ENCODE data around the gene PDE1A. TPM values are rescaled to one million over a fixed set of nuclear protein-coding genes. Genes with fewer than 3 reads are reported as not detected.

The PDE1A gene
- polyA plus RNA-seq, 1 experiment = 1.0 TPM

- Histone ChIP-seq H3K36me3 (ENCODE audit: control insufficient read depth, insufficient read depth, low read length) (no peaks in the 10 kb centered on the region), H3K4me3 (ENCODE audit: low read depth, low read length) (no peak overlapping the region), H3K27me3 (ENCODE audit: control insufficient read depth, insufficient read depth, low read length) (no peaks in the 10 kb centered on the region)
- TF ChIP-seq CTCF (IDR thresholded peaks at IDR 0.05; ENCODE audit: insufficient read depth, low read depth, low read length) = no peak
- CTCF ChIA-PET = no interaction called here
- POLR2A ChIA-PET = no interaction called here
- DNase-seq (ENCODE audit: low read depth) = no peak
Observed at GRCh38 chr2:182416191-182416590, 10.6 kb downstream of the PDE1A start.

GRCh38 chr2:182415771-182416170 is 11.1 kb downstream of the PDE1A start:
- ChIA-PET CTCF (no interaction called here), POLR2A (no interaction called here)
- no peak for DNase-seq (ENCODE audit: low read depth)
- no peak overlapping the region for H3K4me3 ChIP-seq (ENCODE audit: low read depth, low read length)
- no peaks in the 10 kb centered on the region for H3K27me3 ChIP-seq (ENCODE audit: control insufficient read depth, insufficient read depth, low read length)
- no peak for TF ChIP-seq CTCF (IDR thresholded peaks at IDR 0.05; ENCODE audit: insufficient read depth, low read depth, low read length)
- H3K36me3 ChIP-seq (ENCODE audit: control insufficient read depth, insufficient read depth, low read length) = no peaks in the 10 kb centered on the region

- ChIA-PET POLR2A (no interaction called here), CTCF (no interaction called here)
- Histone ChIP-seq H3K36me3 (ENCODE audit: control insufficient read depth, insufficient read depth, low read length) (no peaks in the 10 kb centered on the region), H3K27me3 (ENCODE audit: control insufficient read depth, insufficient read depth, low read length) (no peaks in the 10 kb centered on the region), H3K4me3 (ENCODE audit: low read depth, low read length) (no peak overlapping the region)
- no peak for DNase-seq (ENCODE audit: low read depth)
- TF ChIP-seq CTCF (IDR thresholded peaks at IDR 0.05; ENCODE audit: insufficient read depth, low read depth, low read length) = no peak
Observed at GRCh38 chr2:182412858-182413257, 14.0 kb downstream of the PDE1A start.

GRCh38 chr2:182410120-182410519 is 16.7 kb downstream of the PDE1A start:
- TF ChIP-seq CTCF (IDR thresholded peaks at IDR 0.05; ENCODE audit: insufficient read depth, low read depth, low read length) = no peak

GRCh38 chr2:182406221-182406620 is 20.6 kb downstream of the PDE1A start:
- ChIA-PET POLR2A (no interaction called here), CTCF (interaction anchor here (0.7 kb wide), 1 partner anchor 31 kb away, joined by 4 read pairs; no protein-coding TSS in a partner anchor)
- DNase-seq (ENCODE audit: low read depth) = no peak
- no peaks in the 10 kb centered on the region for H3K27me3 ChIP-seq (ENCODE audit: control insufficient read depth, insufficient read depth, low read length)
- no peaks in the 10 kb centered on the region for H3K36me3 ChIP-seq (ENCODE audit: control insufficient read depth, insufficient read depth, low read length)
- H3K4me3 ChIP-seq (ENCODE audit: low read depth, low read length) = no peak overlapping the region
- TF ChIP-seq CTCF (IDR thresholded peaks at IDR 0.05; ENCODE audit: insufficient read depth, low read depth, low read length) = no peak

More at GRCh38 chr2:182410120-182410519, 16.7 kb downstream of the PDE1A start:
- ChIA-PET CTCF (interaction anchor here (1.0 to 1.5 kb wide), 2 partner anchors 8 to 9 kb away, joined by 3 to 7 read pairs; no protein-coding TSS in a partner anchor), POLR2A (no interaction called here)
- no peak overlapping the region for H3K4me3 ChIP-seq (ENCODE audit: low read depth, low read length)
- H3K36me3 ChIP-seq (ENCODE audit: control insufficient read depth, insufficient read depth, low read length) = no peaks in the 10 kb centered on the region
- no peaks in the 10 kb centered on the region for H3K27me3 ChIP-seq (ENCODE audit: control insufficient read depth, insufficient read depth, low read length)
- no peak for DNase-seq (ENCODE audit: low read depth)
